HG03469 (cell line): ENCODE data around the gene TEP1.
"Not testable (repeated sequence)": the region's sequence is repeated elsewhere in the genome, so short reads cannot be mapped to it uniquely, and the experiment has no call there.

Source experiments
- ATAC-seq: cut with Tn5 transposase; IDR thresholded peaks from one replicate; pipeline ENCODE4 v1.9.1; 2021; ENCODE audit warnings: mild to moderate bottlenecking, moderate library complexity, moderate number of reproducible peaks; ENCODE audit not compliant: unreplicated experiment

TEP1 gene

GRCh38 chr14:20412876-20413743 is at the start of gene TEP1:
Gene TEP1, minus strand, starts transcription at chr14:20413501. Its CDS starts 5,062 bp downstream, at chr14:20408439.
- no peak for ATAC-seq

- peak; percentile 93 for ATAC-seq
Measured at GRCh38 chr14:20461225-20462141, 48.2 kb upstream of the TEP1 start, which contains the start of gene PIP4P1. Gene PIP4P1, minus strand, starts transcription at chr14:20461434. Its CDS starts 109 bp downstream, at chr14:20461325.

- no peak for ATAC-seq
Measured at GRCh38 chr14:20460458-20461224, 47.3 kb upstream of the TEP1 start.

- ATAC-seq = no peak
Measured at GRCh38 chr14:20458031-20458789, 44.9 kb upstream of the TEP1 start.

- ATAC-seq = no peak
Measured at GRCh38 chr14:20456971-20457370, 43.7 kb upstream of the TEP1 start.

- ATAC-seq = peak; percentile 20
Measured at GRCh38 chr14:20455355-20456300, 42.3 kb upstream of the TEP1 start.

- ATAC-seq = peak; percentile 76
Measured at GRCh38 chr14:20454516-20455354, 41.4 kb upstream of the TEP1 start, which contains the start of the genes APEX1 and OSGEP. Gene APEX1, plus strand, starts transcription at chr14:20455226. Its CDS starts 420 bp downstream, at chr14:20455646. Gene OSGEP, minus strand, starts transcription at chr14:20454812. Its CDS starts 129 bp downstream, at chr14:20454683.

GRCh38 chr14:20452831-20453230 is 39.5 kb upstream of the TEP1 start:
- ATAC-seq = not testable (repeated sequence)

GRCh38 chr14:20446889-20447288 is 33.6 kb upstream of the TEP1 start:
- ATAC-seq = no peak

- not testable (repeated sequence) for ATAC-seq
Measured at GRCh38 chr14:20443650-20444049, 30.3 kb upstream of the TEP1 start.

GRCh38 chr14:20441461-20441860 is 28.2 kb upstream of the TEP1 start:
- no peak for ATAC-seq

- ATAC-seq = no peak
Measured at GRCh38 chr14:20440882-20441281, 27.6 kb upstream of the TEP1 start.

GRCh38 chr14:20440465-20440864 is 27.2 kb upstream of the TEP1 start:
- ATAC-seq = no peak

GRCh38 chr14:20438664-20439063 is 25.4 kb upstream of the TEP1 start:
- ATAC-seq = no peak

- ATAC-seq = no peak
Measured at GRCh38 chr14:20436363-20436755, 23.1 kb upstream of the TEP1 start.

- ATAC-seq = no peak
Measured at GRCh38 chr14:20435582-20436362, 22.5 kb upstream of the TEP1 start, which contains the start of gene KLHL33. Gene KLHL33, minus strand, starts transcription at chr14:20436166. Its CDS starts 355 bp downstream, at chr14:20435811.
